Measurements from ENCODE around the gene MIPEP.
A peak's percentile ranks its signal among the peaks of the same experiment; 100 is the strongest.

The MIPEP gene

DNA sequence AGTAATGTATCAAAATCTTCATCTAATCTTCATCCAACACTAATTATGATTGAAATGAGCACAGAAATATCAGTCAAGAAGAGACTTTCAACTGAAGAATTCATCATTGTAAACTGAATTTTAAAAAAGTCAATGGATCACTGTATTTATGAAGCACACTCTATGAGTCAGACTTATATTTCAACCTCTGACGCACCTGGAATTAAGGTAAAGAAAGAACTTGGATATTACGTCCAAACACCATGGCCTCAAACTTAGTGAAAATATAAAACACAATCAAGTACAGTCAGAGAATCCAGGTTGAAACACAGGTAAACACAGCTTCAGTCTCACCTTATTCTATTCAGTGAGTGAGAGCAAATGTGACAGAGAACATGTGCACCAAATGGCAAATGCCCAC, 39.5 kb downstream of the MIPEP start:
- no peak for DNase-seq

DNA sequence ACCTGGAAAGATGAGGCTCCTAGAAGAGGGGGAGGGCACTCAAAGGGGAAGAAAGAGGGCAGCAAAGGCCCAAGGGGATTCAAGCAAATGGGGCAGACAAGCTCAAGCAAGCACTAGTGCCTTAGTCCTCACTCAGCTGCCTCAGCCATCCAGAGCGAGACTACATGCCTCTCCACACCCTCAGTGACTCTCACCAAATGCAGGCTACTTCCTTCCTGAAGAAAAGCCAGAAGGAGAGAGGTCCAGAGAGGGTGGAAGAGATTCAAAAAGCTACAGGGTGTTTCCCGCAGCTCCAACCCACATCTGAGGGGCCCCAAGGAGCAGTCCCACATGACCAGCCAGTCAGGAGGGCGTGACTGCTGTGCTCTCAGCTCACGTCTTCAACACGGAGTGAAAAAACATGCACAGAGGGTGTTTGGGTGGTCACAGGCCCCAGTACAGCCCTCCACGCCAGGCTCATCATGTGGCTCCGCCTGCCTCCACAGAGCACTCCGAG, 40.5 kb downstream of the MIPEP start:
- no peak for DNase-seq

DNA sequence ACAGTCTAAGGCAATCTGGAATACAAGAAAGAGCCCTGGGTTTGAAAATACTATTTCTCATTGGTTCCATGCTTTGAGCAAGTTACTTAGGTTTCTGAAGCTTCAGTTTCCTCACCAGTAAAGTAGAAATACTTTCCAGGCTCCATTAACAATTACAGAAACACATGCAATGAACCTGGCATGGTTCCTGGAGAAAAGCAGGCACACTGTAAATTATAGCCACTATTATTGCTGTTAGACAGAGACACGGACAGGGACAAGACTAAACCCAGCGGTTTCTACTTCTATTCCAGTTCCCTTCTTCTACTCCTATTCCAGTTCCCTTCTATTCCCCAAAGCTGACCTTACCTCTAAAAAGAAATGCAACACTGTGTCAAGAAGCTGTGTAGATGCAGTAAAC, 41.2 kb downstream of the MIPEP start:
- peak; percentile 28 for DNase-seq

GRCh38 chr13:23847497-23847896, 41.7 kb downstream of the MIPEP start:
- DNase-seq = no peak

GRCh38 chr13:23845105-23845725, 44.0 kb downstream of the MIPEP start:
- DNase-seq = no peak

GRCh38 chr13:23844132-23844531, 45.1 kb downstream of the MIPEP start:
- no peak for DNase-seq

- DNase-seq = no peak
These were observed 45.8 kb downstream of the MIPEP start for GRCh38 chr13:23843436-23843835.

DNA sequence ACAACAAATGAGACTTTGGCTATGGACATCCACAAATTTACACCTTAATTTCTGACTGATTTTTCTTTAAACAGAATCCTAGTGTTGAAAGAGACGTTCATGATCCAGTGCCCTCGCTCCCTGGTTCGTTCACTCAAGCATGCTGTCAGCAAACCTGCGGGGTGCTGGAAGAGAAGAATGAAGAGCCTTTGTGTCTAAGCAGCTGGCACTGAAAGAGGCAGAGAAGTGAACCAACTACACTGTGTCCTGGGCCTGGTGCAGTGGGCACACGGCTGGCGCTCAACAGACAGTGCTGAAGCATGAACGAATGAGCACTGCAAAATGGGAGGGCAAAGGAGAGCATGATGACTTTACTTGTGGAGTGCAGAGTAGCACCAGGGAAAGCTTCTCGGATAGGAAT, 46.8 kb downstream of the MIPEP start:
- DNase-seq = no peak

GRCh38 chr13:23833733-23834611, 55.2 kb downstream of the MIPEP start:
- no peak for DNase-seq

DNA sequence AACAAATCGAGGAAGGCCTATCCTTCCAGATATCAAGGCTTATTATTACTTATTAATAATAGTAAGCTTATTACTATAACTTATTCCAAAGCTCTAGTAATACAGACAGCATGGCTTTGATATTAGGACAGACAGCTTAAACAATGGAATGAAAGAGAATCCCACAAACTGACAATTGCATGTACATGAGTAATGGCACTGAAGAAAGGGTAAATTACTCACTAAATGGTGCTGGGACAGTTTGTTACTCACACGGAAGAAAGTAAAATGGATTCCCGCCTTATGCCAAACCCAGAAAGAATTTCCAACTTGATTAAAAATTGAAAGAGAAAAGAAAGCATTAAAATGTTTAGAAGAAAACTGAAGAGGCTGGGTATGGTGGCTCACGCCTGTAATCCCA, 60.3 kb downstream of the MIPEP start:
- DNase-seq = peak; percentile 48

- no peak for DNase-seq
These were observed 61.1 kb downstream of the MIPEP start for GRCh38 chr13:23828086-23828485.

- DNase-seq = no peak
These were observed 64.0 kb downstream of the MIPEP start for GRCh38 chr13:23825179-23825578.

- DNase-seq = no peak
These were observed 64.8 kb downstream of the MIPEP start for GRCh38 chr13:23824371-23824770.

DNA sequence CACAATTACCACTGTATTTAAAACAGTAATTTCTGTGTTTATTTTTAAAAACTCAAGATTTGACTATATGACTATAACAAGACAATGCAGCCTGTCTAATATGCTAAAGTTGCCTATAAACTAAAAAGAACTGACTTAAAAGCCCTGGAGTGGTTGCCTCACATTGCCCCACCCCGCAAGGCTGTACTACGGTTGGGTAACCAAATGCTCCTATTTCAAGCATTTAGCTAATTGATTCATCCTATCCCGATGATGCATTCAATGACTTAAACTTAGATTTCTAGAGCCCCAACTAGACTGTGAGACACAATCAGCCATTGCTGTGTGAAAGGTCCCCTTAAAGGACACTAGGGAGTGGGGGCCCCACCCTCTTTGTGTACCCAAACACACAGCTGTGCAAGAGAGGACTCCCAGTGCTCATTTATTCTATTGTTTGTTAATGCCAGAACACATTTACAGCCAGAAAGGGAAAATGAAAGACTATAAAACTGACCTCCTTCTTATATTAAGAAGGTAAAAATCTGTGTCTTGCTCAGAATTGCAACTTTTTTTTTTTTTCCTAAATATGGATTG, 66.9 kb downstream of the MIPEP start:
- no peak for DNase-seq

DNA sequence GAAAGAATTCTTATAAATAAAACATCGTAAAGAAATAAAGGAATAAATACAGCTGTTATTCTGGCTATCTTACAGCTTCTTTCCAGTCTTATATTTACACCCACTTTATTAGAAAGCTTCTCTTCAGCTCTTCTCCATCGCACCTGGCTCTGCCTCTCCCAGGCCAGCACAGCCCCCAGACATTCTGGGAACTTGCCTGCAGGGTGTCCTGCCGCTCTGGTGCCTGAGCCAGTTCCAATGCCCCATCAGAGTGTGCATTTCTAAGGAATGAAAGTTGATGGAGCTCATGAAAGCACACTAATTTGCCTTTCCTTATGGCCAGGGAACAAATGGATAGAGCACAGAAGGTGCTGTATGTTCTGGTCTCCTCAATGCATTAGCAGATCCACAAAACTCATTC, 68.7 kb downstream of the MIPEP start:
- DNase-seq = no peak

- no peak for DNase-seq
These were observed 71.4 kb downstream of the MIPEP start for GRCh38 chr13:23817830-23818229.

- DNase-seq = no peak
These were observed 72.1 kb downstream of the MIPEP start for GRCh38 chr13:23817136-23817535.

- no peak for DNase-seq
These were observed 75.6 kb downstream of the MIPEP start for GRCh38 chr13:23813635-23814034.

- DNase-seq = no peak
These were observed 77.7 kb downstream of the MIPEP start for GRCh38 chr13:23811366-23812062.

DNA sequence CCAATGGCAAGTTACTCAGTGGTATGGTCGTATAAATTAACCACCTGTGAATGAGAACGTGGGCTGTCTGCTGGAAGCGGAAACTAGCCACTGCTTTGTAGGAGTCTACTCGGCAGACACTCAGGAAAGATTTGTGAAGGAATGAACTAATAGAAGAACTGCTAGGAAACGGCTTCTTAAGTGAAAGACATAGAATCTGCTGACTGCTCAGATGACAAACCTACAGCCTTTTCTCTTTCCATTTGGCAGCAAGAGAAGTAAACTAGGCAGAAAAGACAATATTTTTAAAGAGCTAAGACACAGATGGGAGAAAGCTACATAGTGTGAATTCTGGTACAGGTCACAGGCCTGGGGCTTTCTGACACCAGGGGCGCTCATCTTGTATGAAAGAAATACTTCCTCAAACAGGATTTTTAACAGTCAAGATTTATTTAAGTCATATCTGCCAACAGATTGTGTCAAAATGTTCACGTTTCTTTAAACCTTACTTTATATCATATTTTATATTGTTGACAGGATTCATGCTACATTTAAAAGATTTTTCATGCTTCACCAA, 78.4 kb downstream of the MIPEP start:
- DNase-seq = no peak

DNA sequence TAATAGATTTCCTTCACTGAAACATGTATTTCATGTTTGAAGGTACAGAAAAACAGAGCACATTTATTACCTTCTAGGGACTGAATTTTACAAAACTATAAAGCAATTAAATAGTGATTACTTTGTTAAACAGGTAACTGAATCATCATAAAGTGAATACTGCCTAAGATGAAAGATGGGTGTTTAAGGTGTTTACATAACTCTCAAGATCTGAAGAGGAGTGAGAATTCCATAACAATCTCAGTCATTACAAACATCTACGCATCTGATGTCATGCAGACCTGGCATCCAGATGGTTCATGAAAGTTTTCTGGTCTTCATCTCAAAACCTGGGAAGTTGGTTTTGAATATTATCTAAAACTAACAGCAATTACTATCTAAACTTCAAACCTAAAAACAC, 80.4 kb downstream of the MIPEP start:
- no peak for DNase-seq

DNA sequence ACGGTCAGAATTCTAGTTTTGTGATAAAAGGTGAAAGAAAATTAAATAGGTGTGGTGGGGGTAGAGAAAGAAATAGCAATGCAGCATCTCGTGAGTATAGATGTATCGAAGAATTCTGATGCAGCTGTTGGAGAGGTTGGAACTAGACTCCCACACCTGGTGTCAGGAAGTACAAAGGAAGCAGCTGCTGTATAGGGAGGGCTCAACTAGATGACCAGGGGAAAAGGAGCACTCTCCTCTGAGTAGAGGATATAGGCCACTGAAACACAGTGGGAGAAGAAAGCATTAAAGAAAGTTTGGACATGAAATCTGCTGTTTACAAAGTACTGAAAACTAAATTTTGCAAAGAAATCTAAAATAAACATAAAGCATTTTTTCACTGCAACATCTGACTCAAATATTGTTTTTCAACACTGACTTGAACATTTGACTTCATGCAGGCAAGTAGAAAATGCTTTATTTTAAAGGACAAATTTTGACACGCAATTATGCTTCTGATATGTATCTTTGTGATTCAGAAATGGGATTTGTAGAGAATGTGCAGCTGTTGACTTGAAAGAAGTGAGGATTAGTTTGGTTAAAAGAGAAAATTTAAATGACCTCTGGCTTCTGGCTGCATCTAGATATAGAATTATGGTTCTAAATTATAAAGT, 82.2 kb downstream of the MIPEP start:
- DNase-seq = no peak

GRCh38 chr13:23805821-23806220, 83.4 kb downstream of the MIPEP start:
- no peak for DNase-seq

Data from fibroblast of skin of right quadriceps (primary cell).